Neural cell (in vitro differentiated cells): Measurements from ENCODE around the gene PAOX. TPM values are rescaled to one million over a fixed set of nuclear protein-coding genes. Genes with fewer than 3 reads are reported as not detected.

Experiments used
- H2AFZ ChIP-seq: fragments of 200-600, 300-800 bp; sonication (generic), shearing (Covaris generic); 2 replicates; pipeline ENCODE4 v1.6.0; 2014; ENCODE audit warnings: low read depth, mild to moderate bottlenecking, antibody characterized with exemption, low read length, moderate library complexity
- H3F3A ChIP-seq: fragments of 200-600 bp; shearing (Covaris generic); 2 replicates; pipeline ENCODE4 v1.6.1; 2016; ENCODE audit warnings: mild to moderate bottlenecking, moderate library complexity, mixed read lengths, antibody characterized with exemption, low read length; ENCODE audit not compliant: insufficient read depth, poor library complexity, severe bottlenecking
- H3K27ac ChIP-seq: fragments of 200-600, 300-800 bp; sonication (generic), shearing (Covaris generic); 2 replicates; pipeline ENCODE4 v1.5.1; 2014; ENCODE audit warnings: mild to moderate bottlenecking, low read length, moderate library complexity
- H3K27me3 ChIP-seq: fragments of 300-800, 200-600 bp; sonication (generic), shearing (Covaris generic); 2 replicates; pipeline ENCODE4 v1.6.0; 2014; ENCODE audit warnings: mild to moderate bottlenecking, low read depth, low read length, moderate library complexity; ENCODE audit not compliant: insufficient read depth
- H3K36me3 ChIP-seq: fragments of 300-800, 200-600 bp; sonication (generic), shearing (Covaris generic); 2 replicates; pipeline ENCODE4 v1.5.1; 2014; ENCODE audit warnings: mild to moderate bottlenecking, antibody characterized with exemption, low read length, moderate library complexity; ENCODE audit not compliant: insufficient read depth
- H3K4me2 ChIP-seq: fragments of 300-800, 200-600 bp; sonication (generic), shearing (Covaris generic); 2 replicates; pipeline ENCODE4 v1.6.0; 2014; ENCODE audit warnings: mild to moderate bottlenecking, low read length
- H3K4me3 ChIP-seq: fragments of 300-800, 200-600 bp; sonication (generic), shearing (Covaris generic); 2 replicates; pipeline ENCODE4 v1.5.1; 2014; ENCODE audit warnings: mild to moderate bottlenecking, low read length, moderate library complexity
- H3K79me2 ChIP-seq: fragments of 200-600 bp; shearing (Covaris generic); replicated peaks from 2 replicates; pipeline ENCODE4 v1.6.0; 2014; ENCODE audit warnings: mild to moderate bottlenecking, low read length, moderate library complexity; ENCODE audit not compliant: insufficient read depth
- H3K9ac ChIP-seq: fragments of 300-800, 200-600 bp; sonication (generic), shearing (Covaris generic); 2 replicates; pipeline ENCODE4 v1.6.1; 2016; ENCODE audit warnings: mild to moderate bottlenecking, low read length, mixed read lengths
- H3K9me2 ChIP-seq: fragments of 200-600 bp; shearing (Covaris generic); 2 replicates; pipeline ENCODE4 v1.6.1; 2016; ENCODE audit warnings: mild to moderate bottlenecking, low read length, mixed read lengths; ENCODE audit not compliant: insufficient read depth
- H3K9me3 ChIP-seq: fragments of 200-600, 300-800 bp; sonication (generic), shearing (Covaris generic); 2 replicates; pipeline ENCODE4 v1.6.1; 2016; ENCODE audit warnings: mild to moderate bottlenecking, mixed run types, low read length, moderate library complexity, mixed read lengths
- H4K20me1 ChIP-seq: fragments of 200-600 bp; shearing (Covaris generic); 2 replicates; pipeline ENCODE4 v1.6.1; 2016; ENCODE audit warnings: mild to moderate bottlenecking, mixed run types; ENCODE audit not compliant: insufficient read depth
- EP300 ChIP-seq: fragments of 450-650 bp; conservative IDR thresholded peaks from 2 replicates; pipeline ENCODE4 v1.6.1; 2014; ENCODE audit warnings: antibody characterized with exemption, mild to moderate bottlenecking, moderate library complexity; ENCODE audit not compliant: poor library complexity, severe bottlenecking
- EZH2 ChIP-seq: fragments of 200-600, 300-800 bp; shearing (Covaris generic), sonication (generic); IDR thresholded peaks from 2 replicates; pipeline ENCODE4 v1.6.1; 2014; ENCODE audit warnings: antibody characterized with exemption, low read length, borderline replicate concordance, mild to moderate bottlenecking; ENCODE audit not compliant: insufficient read depth, poor library complexity, severe bottlenecking
- MXI1 ChIP-seq: fragments of 450-650 bp; conservative IDR thresholded peaks from 2 replicates; pipeline ENCODE4 v1.6.1; 2014; ENCODE audit warnings: antibody characterized with exemption, mild to moderate bottlenecking; ENCODE audit not compliant: poor library complexity, severe bottlenecking
- POLR2AphosphoS5 ChIP-seq: IDR thresholded peaks from 2 replicates; pipeline ENCODE4 v1.6.1; 2012
- RAD21 ChIP-seq: fragments of 450-650 bp; conservative IDR thresholded peaks from 2 replicates; pipeline ENCODE4 v1.6.1; 2014; ENCODE audit warnings: antibody characterized with exemption, mild to moderate bottlenecking, moderate library complexity
- SMC3 ChIP-seq: fragments of 450-650 bp; conservative IDR thresholded peaks from 2 replicates; pipeline ENCODE4 v1.6.1; 2014; ENCODE audit warnings: antibody characterized with exemption, mild to moderate bottlenecking, moderate library complexity; ENCODE audit not compliant: poor library complexity
- polyA plus RNA-seq: library from polyadenylated mRNA; depleted of rRNA; stranded (reverse); fragments of >200 nt; gene quantifications from 2 replicates; pipeline ENCODE4 v1.2.3, GENCODE V29; 2014
- TF ChIP-seq, protein P1 (sequence below): IDR thresholded peaks from 2 replicates; pipeline ENCODE4 v1.6.1; 2012; ENCODE audit warnings: borderline replicate concordance
- TF ChIP-seq, protein P2 (sequence below): fragments of 450-650 bp; IDR thresholded peaks from 2 replicates; pipeline ENCODE4 v1.5.1; 2014; ENCODE audit warnings: antibody characterized with exemption, mild to moderate bottlenecking, moderate library complexity; ENCODE audit not compliant: poor library complexity, severe bottlenecking

The PAOX gene
- polyA plus RNA-seq, 1 donor from 2014 or later = 3.0 TPM

DNA sequence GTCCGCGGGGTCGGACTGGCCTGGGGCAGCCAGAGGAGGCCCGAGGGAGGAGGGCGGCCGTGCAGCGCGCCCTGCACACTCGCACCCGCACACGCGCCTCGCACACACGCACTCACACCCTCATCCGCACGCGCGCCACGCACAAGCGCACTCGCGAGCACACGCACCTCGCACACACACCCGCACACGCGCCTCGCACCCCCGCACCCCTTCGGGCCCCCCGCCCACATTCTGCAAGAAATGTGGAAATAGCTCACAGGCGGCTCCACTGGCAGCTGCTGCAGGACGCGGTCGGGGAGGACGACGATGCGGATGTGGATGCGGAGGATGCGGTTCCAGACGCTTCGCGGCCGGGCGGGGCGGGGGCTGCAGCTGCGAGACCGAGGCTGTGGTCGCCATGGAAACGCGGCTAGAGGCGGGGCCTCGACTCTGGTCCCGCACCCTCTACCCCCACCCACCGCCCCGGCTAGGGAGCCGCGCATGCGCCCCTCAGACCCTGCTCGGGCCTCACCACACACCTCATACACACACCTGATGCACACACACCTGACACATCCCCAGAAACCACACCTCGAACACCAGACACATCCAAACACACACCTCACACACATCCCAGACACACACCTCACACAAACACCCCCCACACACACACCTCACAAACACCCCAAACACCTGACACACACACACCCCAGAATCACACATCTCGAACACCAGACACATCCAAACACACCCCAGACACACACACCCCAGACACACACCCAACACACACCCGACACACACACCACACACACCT lies 42.3 kb upstream of the PAOX start, which contains the start of gene CALY:
CALY (minus strand) TSS at position 320 of the 793 bp plus-strand sequence. CDS start 7,907 bp downstream, outside the sequence.
- peaks cover 26% of the 10 kb centered on the region for H3K27me3 ChIP-seq
- no peak within 1 kb of the TSS for H3K4me2 ChIP-seq
- H3K9me3 ChIP-seq = peaks cover 5% of the 10 kb centered on the region
- no peak within 1 kb of the TSS for H3K27ac ChIP-seq
- H3F3A ChIP-seq = no peaks in the 10 kb centered on the region
- peak within 1 kb of the TSS; percentile 62 for H3K9ac ChIP-seq
- no peak within 1 kb of the TSS for H2AFZ ChIP-seq
- peak within 1 kb of the TSS; percentile 65 for H3K4me3 ChIP-seq
- no peaks in the 10 kb centered on the region for H3K9me2 ChIP-seq
- no peaks in the 10 kb centered on the region for H3K36me3 ChIP-seq
- no peaks in the 10 kb centered on the region for H3K79me2 ChIP-seq
- TF ChIP-seq POLR2AphosphoS5 = peak; percentile 44
- no peak for TF ChIP-seq EZH2
- H4K20me1 ChIP-seq = no peaks in the 10 kb centered on the region

DNA sequence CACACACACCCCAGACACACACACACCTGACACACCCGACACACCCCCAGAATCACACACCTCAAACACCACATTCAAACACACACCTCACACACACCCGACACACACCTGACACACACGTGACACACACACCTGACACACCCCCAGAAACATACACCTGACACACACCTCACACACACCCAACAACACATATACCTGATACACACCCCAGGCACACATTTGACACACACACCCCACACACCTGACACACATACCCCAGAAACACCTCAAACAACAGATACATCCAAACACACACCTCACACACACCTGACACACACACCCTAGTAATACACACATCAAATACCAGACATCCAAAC lies 41.7 kb upstream of the PAOX start:
- no peak overlapping the region for H3K4me3 ChIP-seq
- no peak overlapping the region for H3K9ac ChIP-seq
- H2AFZ ChIP-seq = no peak overlapping the region
- no peaks in the 10 kb centered on the region for H3F3A ChIP-seq
- H3K4me2 ChIP-seq = no peak overlapping the region
- peaks cover 5% of the 10 kb centered on the region for H3K9me3 ChIP-seq
- peaks cover 26% of the 10 kb centered on the region for H3K27me3 ChIP-seq
- no peaks in the 10 kb centered on the region for H3K79me2 ChIP-seq
- H3K36me3 ChIP-seq = no peaks in the 10 kb centered on the region
- no peak overlapping the region for H3K27ac ChIP-seq
- H4K20me1 ChIP-seq = no peaks in the 10 kb centered on the region
- no peaks in the 10 kb centered on the region for H3K9me2 ChIP-seq
- TF ChIP-seq POLR2AphosphoS5 (no peak), EP300 (no peak), MXI1 (no peak), SMC3 (no peak), RAD21 (no peak), EZH2 (no peak)
- TF ChIP-seq, protein P1, sequence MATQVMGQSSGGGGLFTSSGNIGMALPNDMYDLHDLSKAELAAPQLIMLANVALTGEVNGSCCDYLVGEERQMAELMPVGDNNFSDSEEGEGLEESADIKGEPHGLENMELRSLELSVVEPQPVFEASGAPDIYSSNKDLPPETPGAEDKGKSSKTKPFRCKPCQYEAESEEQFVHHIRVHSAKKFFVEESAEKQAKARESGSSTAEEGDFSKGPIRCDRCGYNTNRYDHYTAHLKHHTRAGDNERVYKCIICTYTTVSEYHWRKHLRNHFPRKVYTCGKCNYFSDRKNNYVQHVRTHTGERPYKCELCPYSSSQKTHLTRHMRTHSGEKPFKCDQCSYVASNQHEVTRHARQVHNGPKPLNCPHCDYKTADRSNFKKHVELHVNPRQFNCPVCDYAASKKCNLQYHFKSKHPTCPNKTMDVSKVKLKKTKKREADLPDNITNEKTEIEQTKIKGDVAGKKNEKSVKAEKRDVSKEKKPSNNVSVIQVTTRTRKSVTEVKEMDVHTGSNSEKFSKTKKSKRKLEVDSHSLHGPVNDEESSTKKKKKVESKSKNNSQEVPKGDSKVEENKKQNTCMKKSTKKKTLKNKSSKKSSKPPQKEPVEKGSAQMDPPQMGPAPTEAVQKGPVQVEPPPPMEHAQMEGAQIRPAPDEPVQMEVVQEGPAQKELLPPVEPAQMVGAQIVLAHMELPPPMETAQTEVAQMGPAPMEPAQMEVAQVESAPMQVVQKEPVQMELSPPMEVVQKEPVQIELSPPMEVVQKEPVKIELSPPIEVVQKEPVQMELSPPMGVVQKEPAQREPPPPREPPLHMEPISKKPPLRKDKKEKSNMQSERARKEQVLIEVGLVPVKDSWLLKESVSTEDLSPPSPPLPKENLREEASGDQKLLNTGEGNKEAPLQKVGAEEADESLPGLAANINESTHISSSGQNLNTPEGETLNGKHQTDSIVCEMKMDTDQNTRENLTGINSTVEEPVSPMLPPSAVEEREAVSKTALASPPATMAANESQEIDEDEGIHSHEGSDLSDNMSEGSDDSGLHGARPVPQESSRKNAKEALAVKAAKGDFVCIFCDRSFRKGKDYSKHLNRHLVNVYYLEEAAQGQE = no peak
- TF ChIP-seq, protein P2, sequence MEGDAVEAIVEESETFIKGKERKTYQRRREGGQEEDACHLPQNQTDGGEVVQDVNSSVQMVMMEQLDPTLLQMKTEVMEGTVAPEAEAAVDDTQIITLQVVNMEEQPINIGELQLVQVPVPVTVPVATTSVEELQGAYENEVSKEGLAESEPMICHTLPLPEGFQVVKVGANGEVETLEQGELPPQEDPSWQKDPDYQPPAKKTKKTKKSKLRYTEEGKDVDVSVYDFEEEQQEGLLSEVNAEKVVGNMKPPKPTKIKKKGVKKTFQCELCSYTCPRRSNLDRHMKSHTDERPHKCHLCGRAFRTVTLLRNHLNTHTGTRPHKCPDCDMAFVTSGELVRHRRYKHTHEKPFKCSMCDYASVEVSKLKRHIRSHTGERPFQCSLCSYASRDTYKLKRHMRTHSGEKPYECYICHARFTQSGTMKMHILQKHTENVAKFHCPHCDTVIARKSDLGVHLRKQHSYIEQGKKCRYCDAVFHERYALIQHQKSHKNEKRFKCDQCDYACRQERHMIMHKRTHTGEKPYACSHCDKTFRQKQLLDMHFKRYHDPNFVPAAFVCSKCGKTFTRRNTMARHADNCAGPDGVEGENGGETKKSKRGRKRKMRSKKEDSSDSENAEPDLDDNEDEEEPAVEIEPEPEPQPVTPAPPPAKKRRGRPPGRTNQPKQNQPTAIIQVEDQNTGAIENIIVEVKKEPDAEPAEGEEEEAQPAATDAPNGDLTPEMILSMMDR = no peak
